DMS153 treated with DMSO at 0.1 percent for 48 hours (cell line): ENCODE results near the gene UFD1.

Source experiments
- DNase-seq: peaks from one replicate; lab custom pipeline; 2025; ENCODE audit not compliant: unreplicated experiment; lab: John Stamatoyannopoulos, UW

Gene UFD1

DNA sequence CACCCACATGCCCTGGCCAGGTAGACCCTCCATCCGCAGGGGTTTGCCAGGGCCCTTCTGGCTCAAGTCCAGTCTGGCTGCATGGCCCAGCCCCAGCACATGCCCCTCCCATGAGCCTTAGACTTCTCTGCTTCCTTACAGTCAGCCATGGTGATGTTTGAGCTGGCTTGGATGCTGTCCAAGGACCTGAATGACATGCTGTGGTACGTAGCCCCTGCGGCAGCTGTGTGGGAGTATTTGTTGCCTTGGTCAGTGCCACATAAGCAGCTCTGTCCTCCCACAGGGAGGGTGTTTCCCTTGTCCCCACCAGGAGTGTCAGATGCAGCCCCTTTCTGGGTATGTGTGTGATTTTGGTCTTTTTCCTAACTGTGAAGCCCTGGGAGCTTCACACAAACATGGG is 18.3 kb upstream of the UFD1 start:
- no peak for DNase-seq

GRCh38 chr22:19496324-19496630 is 17.3 kb upstream of the UFD1 start:
- no peak for DNase-seq

DNA sequence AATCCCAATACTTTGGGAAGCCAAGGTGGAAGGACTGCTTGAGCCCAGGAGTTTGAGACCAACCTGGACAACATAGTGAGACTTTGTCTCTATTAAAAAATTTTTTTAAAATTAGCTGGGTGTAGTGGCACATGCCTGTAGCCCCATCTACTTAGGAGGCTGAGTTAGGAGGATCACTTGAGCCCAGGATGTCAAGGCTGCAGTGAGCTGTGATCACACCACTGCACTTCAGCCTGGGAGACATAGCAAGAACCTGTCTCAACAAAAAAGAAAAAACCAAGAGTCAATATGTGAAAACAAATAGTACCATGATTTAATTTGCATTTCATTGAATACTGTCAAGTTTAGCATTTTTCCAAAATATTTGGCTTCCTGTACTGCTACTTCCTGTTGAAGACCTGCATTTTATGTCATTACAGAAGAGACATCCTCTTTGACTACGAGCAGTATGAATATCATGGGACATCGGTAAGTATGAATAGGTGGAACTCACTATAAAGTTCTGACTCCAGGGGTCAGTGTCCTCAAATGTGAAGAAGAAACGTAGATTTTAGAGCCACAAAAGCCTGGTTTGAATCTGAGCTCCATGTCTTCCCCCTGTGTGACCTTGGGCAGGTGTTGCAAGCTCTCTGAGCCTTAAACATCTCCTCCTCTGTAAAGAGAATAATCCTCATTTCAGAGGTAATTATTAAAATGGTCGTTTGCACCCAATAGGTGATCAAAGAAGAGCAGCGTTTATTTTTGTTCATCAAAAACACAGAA is 16.8 kb upstream of the UFD1 start:
- no peak for DNase-seq

- DNase-seq: no peak
Measured at GRCh38 chr22:19494676-19495173, 15.7 kb upstream of the UFD1 start.

- no peak for DNase-seq
Measured at GRCh38 chr22:19494001-19494560, 15.1 kb upstream of the UFD1 start.

- DNase-seq: no peak
Measured at GRCh38 chr22:19492504-19493174, 13.6 kb upstream of the UFD1 start.

DNA sequence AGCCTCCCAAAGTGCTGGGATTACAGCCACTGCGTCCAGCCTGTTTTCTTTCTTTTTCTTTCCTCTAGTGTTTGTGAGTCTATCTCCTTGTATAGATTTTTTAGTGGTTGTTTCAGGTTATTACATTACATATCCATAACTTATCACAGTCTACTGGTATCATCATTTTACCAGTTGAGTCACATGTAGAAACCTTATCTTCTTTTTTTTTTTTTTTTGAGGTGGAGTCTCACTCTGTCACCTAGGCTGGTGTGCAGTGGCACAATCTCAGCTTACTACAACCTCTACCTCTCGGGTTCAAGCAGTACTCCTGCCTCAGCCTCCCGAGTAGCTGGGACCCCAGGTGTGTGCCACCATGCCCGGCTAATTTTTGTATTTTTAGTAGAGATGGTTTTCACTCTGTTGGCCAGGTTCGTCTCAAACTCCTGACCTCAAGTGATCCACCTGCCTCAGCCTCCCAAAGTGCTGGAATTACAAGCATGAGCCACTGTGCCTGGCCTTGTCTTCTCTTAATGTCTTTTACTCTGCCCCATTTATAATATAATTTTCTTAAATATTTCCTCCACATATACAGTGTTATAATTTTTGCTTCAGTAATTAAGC is 11.7 kb upstream of the UFD1 start:
- DNase-seq: no peak

GRCh38 chr22:19488884-19489843 is 10.2 kb upstream of the UFD1 start:
- no peak for DNase-seq

DNA sequence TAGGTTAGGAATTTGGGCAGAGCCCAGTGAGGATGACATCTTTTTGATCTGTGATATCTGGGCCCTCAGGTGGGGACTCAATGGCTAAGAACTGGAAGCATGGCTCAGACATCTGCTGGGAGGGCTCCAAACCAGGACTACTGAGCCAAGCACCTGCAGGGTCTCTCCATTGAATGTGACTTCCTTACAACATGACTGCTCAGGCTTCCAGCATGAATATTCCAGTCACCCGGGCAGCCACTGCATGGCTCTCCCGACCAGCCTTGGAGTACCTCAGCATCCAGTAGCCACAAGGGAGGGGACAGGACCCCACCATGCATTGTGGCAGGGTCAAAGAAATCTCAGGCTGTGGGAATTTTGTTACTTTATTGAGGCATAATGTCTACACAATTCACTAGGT is 9.3 kb upstream of the UFD1 start:
- DNase-seq: no peak

DNA sequence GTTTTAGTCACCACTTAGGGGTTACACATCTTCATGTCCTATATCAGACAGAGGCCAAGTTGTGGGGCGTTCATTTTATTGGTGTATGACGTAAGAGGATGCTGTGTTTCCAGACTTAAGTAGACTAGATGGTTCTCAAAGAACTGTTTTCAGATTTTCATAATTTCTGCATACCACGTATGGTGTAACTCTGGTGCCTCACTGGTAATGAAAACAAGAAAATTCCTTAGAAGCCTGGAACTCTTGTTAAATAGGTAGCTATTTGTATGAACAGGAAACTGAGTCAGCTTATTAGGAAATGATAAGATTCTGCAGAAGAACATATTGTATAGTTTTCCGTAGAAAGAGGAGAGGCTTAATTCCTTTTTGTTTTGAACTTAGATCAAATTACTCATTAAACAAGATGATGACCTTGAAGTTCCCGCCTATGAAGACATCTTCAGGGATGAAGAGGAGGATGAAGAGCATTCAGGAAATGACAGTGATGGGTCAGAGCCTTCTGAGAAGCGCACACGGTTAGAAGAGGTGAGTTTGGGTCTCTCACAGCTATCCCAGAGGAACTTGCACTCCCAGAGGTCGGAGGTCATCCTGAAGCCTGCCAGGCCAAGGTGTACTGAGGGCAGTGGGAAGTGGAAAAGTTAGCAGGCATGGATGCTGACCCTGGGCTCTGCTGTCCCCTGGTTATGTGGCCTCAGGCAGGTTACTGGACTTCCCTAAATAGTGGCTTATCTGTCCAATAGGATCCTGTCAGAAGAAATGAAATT is 4.7 kb upstream of the UFD1 start:
- DNase-seq: no peak

- DNase-seq: no peak
Measured at GRCh38 chr22:19482297-19482696, 3.3 kb upstream of the UFD1 start.

DNA sequence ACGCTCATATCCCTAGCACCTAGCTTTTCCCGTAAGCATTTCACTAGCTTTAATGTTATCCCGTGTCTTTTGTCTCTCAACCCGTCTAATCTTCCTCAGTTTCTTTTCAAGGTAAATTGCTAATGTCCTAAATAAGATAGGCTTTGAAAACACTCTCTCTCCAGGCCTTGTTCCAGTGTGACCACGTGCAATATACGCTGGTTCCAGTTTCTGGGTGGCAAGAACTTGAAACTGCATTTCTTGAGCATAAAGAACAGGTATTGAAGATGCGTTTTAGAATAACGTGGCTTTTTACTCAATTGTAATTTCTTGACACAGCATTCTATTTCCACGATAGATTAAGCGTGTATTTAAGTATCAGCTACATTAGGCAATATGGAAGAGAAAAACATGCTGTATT is 1.8 kb upstream of the UFD1 start:
- DNase-seq: no peak

DNA sequence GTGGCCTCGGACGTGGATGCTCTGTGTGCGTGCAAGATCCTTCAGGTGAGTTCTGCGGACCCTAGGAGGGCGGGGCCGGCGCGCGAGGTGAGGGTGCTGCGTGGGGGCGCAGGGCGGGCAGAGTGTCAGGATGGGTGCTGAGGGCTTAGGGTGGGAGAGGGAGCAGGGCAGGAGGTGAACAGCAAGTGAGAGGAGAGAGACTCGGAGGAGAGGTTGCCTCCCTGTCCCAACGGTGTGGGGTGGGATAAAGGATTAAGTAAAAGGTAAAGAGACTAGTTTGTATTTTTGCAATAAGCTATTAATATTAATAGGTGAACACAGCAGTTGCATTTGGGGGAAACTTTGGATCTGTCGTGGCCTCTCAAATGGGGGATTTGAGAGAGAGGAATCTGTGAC is 1.2 kb upstream of the UFD1 start:
- no peak for DNase-seq

DNA sequence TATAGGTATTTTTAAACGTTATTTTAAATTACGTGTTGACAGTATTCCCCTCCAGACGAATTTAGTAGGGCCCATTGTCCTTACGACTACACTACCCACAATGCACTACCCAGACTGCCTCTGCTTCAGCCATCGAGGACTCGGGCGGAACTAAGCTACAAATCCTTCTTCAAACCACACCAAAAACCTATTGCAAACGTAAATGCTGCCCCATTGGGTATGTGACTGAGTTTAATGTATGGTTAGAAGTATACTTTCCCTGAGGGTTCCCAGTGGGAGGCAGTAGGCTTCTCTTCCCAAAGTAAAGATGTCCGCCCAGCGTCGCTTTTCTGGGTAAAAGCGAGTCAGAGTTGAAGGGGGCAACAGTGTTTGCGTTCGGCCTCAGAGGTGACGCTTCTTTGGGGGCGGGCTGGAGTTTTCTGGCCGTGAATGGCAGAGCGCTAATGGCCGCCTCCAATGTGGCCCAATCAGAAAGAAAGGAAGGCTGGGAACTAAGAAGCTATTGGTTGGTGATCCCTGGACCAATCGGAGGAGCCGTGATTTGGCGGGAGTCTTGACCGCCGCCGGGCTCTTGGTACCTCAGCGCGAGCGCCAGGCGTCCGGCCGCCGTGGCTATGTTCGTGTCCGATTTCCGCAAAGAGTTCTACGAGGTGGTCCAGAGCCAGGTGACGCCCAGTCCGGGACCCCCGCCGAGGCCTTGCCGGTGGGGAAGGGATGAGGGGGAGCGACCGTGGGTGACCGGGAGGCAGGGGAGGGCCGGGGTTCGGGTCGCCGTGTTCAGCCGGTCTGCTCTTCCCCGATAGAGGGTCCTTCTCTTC is 571 bp upstream of the UFD1 start, which contains the start of gene CDC45:
Gene CDC45 (plus strand): TSS at position 566 of the 818 bp plus-strand sequence. CDS start 49 bp downstream, at position 615.
- DNase-seq: peak; percentile 99

- no peak for DNase-seq
Measured at GRCh38 chr22:19478045-19478900, 720 bp downstream of the UFD1 start.

DNA sequence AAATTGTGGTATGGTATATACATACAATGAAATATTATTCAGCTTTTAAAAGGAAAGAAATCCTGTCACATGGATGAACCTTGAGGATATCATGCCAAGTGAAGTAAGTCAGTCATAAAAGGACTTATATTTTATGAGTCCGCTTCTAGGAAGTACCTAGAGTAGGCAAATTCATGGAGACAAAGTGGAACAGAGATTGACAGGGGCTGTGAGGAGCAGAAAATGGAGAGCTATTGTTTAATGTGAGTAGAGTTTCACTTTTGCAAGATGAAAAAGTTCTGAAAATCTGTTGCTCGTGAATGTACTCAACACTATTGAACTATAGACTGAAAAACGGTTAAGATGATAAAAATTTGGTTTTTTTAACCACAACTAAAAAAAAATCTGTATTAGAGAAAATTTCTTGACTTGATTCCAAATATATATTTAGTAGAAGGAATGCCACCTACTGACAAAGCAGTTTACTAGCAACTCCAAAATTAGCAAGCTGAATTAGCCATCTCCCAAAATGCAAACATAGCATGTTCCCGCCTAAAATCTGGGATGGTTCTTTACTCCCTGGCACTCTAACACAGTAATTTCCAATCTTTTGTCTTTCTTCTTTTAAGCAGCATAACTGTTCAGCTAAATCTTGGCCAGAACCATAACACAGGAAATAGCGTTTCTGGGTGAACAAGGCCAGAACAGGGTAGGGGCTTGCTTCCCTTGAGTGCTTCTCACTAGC is 1.5 kb downstream of the UFD1 start:
- no peak for DNase-seq

GRCh38 chr22:19476023-19476422 is 3.0 kb downstream of the UFD1 start:
- no peak for DNase-seq

DNA sequence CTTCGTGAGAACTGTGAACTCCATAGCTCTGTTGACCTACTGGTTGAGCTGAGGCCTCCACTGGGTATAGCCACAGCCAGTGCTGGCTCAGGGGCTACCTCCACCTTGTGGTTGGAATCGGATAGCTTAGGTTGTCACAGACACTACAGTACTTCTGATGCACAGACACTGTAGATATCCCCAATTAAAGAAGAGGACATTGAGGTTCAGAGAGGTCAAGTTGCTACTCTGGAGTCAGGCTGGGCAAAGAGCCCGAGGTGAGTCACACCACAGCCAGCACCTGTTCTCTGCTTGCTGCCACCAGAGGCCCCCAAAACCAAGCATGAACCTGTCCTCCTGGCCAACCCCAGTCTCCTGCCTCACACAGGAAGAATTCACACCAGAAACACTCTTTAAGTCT is 5.4 kb downstream of the UFD1 start:
- DNase-seq: no peak
